ENCODE results near the gene MRPS25. TPM values are rescaled to one million over a fixed set of nuclear protein-coding genes. Genes with fewer than 3 reads are reported as not detected.
A peak's percentile ranks its signal among the peaks of the same experiment; 100 is the strongest.

MRPS25 gene
- total and polyA plus RNA-seq, 2 experiments from 2014 or later: 27.2 to 41.8 TPM

DNA sequence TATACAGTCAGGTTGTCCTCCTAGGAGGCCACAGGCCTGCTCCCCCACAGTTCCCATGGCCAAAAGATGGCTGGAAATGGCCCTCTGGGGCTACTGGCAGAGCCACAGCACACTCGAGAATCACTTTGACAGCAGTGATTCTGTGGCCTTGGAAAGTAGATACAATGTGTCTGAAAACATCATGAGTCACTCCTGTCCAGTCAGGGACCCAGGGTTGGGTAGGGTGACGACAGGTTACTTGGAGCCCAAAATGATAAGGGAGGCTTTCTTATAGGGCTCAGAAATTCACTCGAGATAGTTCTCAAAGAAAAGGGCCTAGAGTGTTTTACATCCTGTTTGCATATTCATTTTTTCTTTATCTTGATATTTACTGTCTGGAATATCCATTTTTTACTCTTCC lies 24.3 kb downstream of the MRPS25 start:
- H3K9me3 ChIP-seq (ENCODE audit: low read depth): no peaks in the 10 kb centered on the region
- no peak overlapping the region for H3K27ac ChIP-seq
- 64 to 71% methylated on average over 3 of the region's 3 CpGs for WGBS, 2 experiments (ENCODE audit: low coverage in 1 of 2, low lambda C conversion rate in 2 of 2, missing lambda C conversion rate in 2 of 2)

GRCh38 chr3:15038306-15038705 lies 26.8 kb downstream of the MRPS25 start:
- Histone ChIP-seq H3K79me2 (ENCODE audit: insufficient read depth) (no peaks in the 10 kb centered on the region), H3K9me2 (ENCODE audit: insufficient read depth) (no peaks in the 10 kb centered on the region), H3F3A (ENCODE audit: insufficient read depth) (peaks cover 25% of the 10 kb centered on the region; the same call in 1 of the 2 replicates), H3K9me3 (ENCODE audit: low read depth) (no peaks in the 10 kb centered on the region), H3K9ac (no peak overlapping the region), H3K36me3 (ENCODE audit: low read depth) (peaks cover 40% of the 10 kb centered on the region), H2AFZ (no peak overlapping the region), H3K27me3 (replicated peaks; ENCODE audit: insufficient read depth) (no peaks in the 10 kb centered on the region), H4K20me1 (ENCODE audit: insufficient read depth) (no peaks in the 10 kb centered on the region), H3K27ac (no peak overlapping the region), H3K4me3 (no peak overlapping the region), H3K4me2 (ENCODE audit: unreplicated experiment) (no peak overlapping the region), H3K4me1 (ENCODE audit: insufficient read depth) (peaks cover 10% of the 10 kb centered on the region)
- DNase-seq: no peak
- in situ Hi-C loops (cut with MboI): no loop called here
- 89 to 90% methylated on average over 6 of the region's 6 CpGs for WGBS, 2 experiments (ENCODE audit: low coverage in 1 of 2, low lambda C conversion rate in 2 of 2, missing lambda C conversion rate in 2 of 2)
- no peak for TF ChIP-seq EZH2phosphoT487 (IDR thresholded peaks at IDR 0.05; ENCODE audit: insufficient read depth, low read depth)
- no peak for TF ChIP-seq EZH2 (IDR thresholded peaks at IDR 0.05; ENCODE audit: insufficient read depth, poor library complexity, severe bottlenecking)

More for the DNA sequence above, 24.3 kb downstream of the MRPS25 start:
- Histone ChIP-seq H3K4me2 (ENCODE audit: unreplicated experiment) (no peak overlapping the region), H3K27me3 (replicated peaks; ENCODE audit: insufficient read depth) (no peaks in the 10 kb centered on the region), H3K4me3 (no peak overlapping the region), H3K4me1 (ENCODE audit: insufficient read depth) (peaks cover 14% of the 10 kb centered on the region), H3K9ac (no peak overlapping the region), H3K79me2 (ENCODE audit: insufficient read depth) (no peaks in the 10 kb centered on the region), H3K9me2 (ENCODE audit: insufficient read depth) (no peaks in the 10 kb centered on the region), H3K36me3 (ENCODE audit: low read depth) (peaks cover 52% of the 10 kb centered on the region), H3F3A (ENCODE audit: insufficient read depth) (peaks cover 35% of the 10 kb centered on the region; the same call in 1 of the 2 replicates), H4K20me1 (ENCODE audit: insufficient read depth) (no peaks in the 10 kb centered on the region), H2AFZ (no peak overlapping the region)
- DNase-seq: peak; percentile 6
- no peak for TF ChIP-seq EZH2 (IDR thresholded peaks at IDR 0.05; ENCODE audit: insufficient read depth, poor library complexity, severe bottlenecking)
- TF ChIP-seq EZH2phosphoT487 (IDR thresholded peaks at IDR 0.05; ENCODE audit: insufficient read depth, low read depth): no peak
- in situ Hi-C loops (cut with MboI): no loop called here

- 83 to 91% methylated on average over 3 of the region's 3 CpGs for WGBS, 2 experiments (ENCODE audit: low coverage in 1 of 2, low lambda C conversion rate in 2 of 2, missing lambda C conversion rate in 2 of 2)
- H3K36me3 ChIP-seq (ENCODE audit: low read depth): peaks cover 29% of the 10 kb centered on the region; the same call in 1 of the 2 replicates
- in situ Hi-C loops (cut with MboI): no loop called here
These were observed 32.0 kb downstream of the MRPS25 start for GRCh38 chr3:15033103-15033502.

DNA sequence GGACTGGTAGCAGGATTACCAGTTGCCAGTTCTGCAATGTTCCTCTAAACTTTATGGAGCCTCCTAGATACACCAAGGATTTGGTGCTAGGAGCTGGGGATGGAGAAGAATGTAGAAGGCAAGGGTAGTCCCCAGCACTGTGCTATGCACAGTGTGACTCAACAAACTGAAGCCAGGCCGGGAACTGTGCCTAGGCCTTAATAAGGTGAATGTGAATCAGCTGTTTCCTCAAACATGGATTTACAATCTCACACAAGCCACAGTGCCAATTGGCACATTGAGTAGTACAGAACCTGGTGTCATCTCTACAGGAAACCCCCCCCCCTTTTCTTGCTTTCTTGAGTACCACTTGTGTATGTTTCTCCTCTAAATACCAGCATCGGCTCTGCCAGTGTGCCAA lies 32.5 kb downstream of the MRPS25 start:
- H3K27ac ChIP-seq: no peak overlapping the region
- no peaks in the 10 kb centered on the region for H3F3A ChIP-seq (ENCODE audit: insufficient read depth)
- H3K4me3 ChIP-seq: no peak overlapping the region
- H3K36me3 ChIP-seq (ENCODE audit: low read depth): peaks cover 26% of the 10 kb centered on the region; the same call in 1 of the 2 replicates
- no peak for TF ChIP-seq EZH2 (IDR thresholded peaks at IDR 0.05; ENCODE audit: insufficient read depth, poor library complexity, severe bottlenecking)
- TF ChIP-seq EZH2phosphoT487 (IDR thresholded peaks at IDR 0.05; ENCODE audit: insufficient read depth, low read depth): no peak
- no peaks in the 10 kb centered on the region for H3K9me3 ChIP-seq (ENCODE audit: low read depth)
- DNase-seq: peak; percentile 11
- no peaks in the 10 kb centered on the region for H3K79me2 ChIP-seq (ENCODE audit: insufficient read depth)
- no peaks in the 10 kb centered on the region for H3K27me3 ChIP-seq (replicated peaks; ENCODE audit: insufficient read depth)
- 72 to 75% methylated on average over 2 of the region's 2 CpGs for WGBS, 2 experiments (ENCODE audit: low coverage in 1 of 2, low lambda C conversion rate in 2 of 2, missing lambda C conversion rate in 2 of 2)
- in situ Hi-C loops (cut with MboI): no loop called here
- H4K20me1 ChIP-seq (ENCODE audit: insufficient read depth): no peaks in the 10 kb centered on the region
- H2AFZ ChIP-seq: no peak overlapping the region
- no peak overlapping the region for H3K9ac ChIP-seq
- no peak overlapping the region for H3K4me2 ChIP-seq (ENCODE audit: unreplicated experiment)
- no peaks in the 10 kb centered on the region for H3K4me1 ChIP-seq (ENCODE audit: insufficient read depth)
- H3K9me2 ChIP-seq (ENCODE audit: insufficient read depth): no peaks in the 10 kb centered on the region

More at GRCh38 chr3:15033103-15033502, 32.0 kb downstream of the MRPS25 start:
- H2AFZ ChIP-seq: no peak overlapping the region
- H3F3A ChIP-seq (ENCODE audit: insufficient read depth): no peaks in the 10 kb centered on the region
- H3K4me3 ChIP-seq: no peak overlapping the region
- TF ChIP-seq EZH2 (IDR thresholded peaks at IDR 0.05; ENCODE audit: insufficient read depth, poor library complexity, severe bottlenecking): no peak
- TF ChIP-seq EZH2phosphoT487 (IDR thresholded peaks at IDR 0.05; ENCODE audit: insufficient read depth, low read depth): no peak
- H3K27me3 ChIP-seq (replicated peaks; ENCODE audit: insufficient read depth): no peaks in the 10 kb centered on the region
- H3K9ac ChIP-seq: no peak overlapping the region
- no peak for DNase-seq
- H3K27ac ChIP-seq: no peak overlapping the region
- H3K9me3 ChIP-seq (ENCODE audit: low read depth): no peaks in the 10 kb centered on the region
- no peak overlapping the region for H3K4me2 ChIP-seq (ENCODE audit: unreplicated experiment)
- H3K79me2 ChIP-seq (ENCODE audit: insufficient read depth): no peaks in the 10 kb centered on the region
- no peaks in the 10 kb centered on the region for H3K4me1 ChIP-seq (ENCODE audit: insufficient read depth)
- H3K9me2 ChIP-seq (ENCODE audit: insufficient read depth): no peaks in the 10 kb centered on the region
- no peaks in the 10 kb centered on the region for H4K20me1 ChIP-seq (ENCODE audit: insufficient read depth)

DNA sequence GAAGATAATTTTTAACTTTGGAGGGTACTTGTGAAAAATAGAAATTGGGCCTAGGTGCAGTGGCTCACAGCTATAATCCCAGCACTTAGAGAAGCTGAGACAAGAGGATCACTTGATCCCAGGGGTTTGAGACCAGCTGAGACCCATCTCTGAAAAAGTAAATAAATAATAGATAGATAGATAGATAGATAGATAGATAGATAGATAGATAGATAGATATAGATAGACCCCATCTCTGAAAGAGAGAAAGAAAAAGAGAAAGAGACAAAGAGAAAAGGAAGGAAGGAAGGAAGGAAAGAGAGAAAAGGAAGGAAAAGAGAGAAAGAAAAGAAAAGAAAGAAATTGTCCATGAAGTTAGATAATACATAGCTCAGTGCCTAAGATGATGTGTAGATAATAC lies 35.5 kb downstream of the MRPS25 start:
- Histone ChIP-seq H3F3A (ENCODE audit: insufficient read depth) (no peaks in the 10 kb centered on the region), H4K20me1 (ENCODE audit: insufficient read depth) (no peaks in the 10 kb centered on the region), H3K36me3 (ENCODE audit: low read depth) (peaks cover 32% of the 10 kb centered on the region; the same call in 1 of the 2 replicates), H3K79me2 (ENCODE audit: insufficient read depth) (no peaks in the 10 kb centered on the region), H3K9me2 (ENCODE audit: insufficient read depth) (no peaks in the 10 kb centered on the region), H3K27ac (no peak overlapping the region), H3K9ac (no peak overlapping the region), H3K4me2 (ENCODE audit: unreplicated experiment) (no peak overlapping the region), H3K4me3 (no peak overlapping the region), H3K4me1 (ENCODE audit: insufficient read depth) (no peaks in the 10 kb centered on the region), H3K9me3 (ENCODE audit: low read depth) (no peaks in the 10 kb centered on the region), H2AFZ (no peak overlapping the region), H3K27me3 (replicated peaks; ENCODE audit: insufficient read depth) (no peaks in the 10 kb centered on the region)
- in situ Hi-C loops (cut with MboI): no loop called here
- TF ChIP-seq EZH2 (IDR thresholded peaks at IDR 0.05; ENCODE audit: insufficient read depth, poor library complexity, severe bottlenecking): no peak
- TF ChIP-seq EZH2phosphoT487 (IDR thresholded peaks at IDR 0.05; ENCODE audit: insufficient read depth, low read depth): no peak
- no peak for DNase-seq
